ENCODE measurements around the gene IL10RB.

DNA sequence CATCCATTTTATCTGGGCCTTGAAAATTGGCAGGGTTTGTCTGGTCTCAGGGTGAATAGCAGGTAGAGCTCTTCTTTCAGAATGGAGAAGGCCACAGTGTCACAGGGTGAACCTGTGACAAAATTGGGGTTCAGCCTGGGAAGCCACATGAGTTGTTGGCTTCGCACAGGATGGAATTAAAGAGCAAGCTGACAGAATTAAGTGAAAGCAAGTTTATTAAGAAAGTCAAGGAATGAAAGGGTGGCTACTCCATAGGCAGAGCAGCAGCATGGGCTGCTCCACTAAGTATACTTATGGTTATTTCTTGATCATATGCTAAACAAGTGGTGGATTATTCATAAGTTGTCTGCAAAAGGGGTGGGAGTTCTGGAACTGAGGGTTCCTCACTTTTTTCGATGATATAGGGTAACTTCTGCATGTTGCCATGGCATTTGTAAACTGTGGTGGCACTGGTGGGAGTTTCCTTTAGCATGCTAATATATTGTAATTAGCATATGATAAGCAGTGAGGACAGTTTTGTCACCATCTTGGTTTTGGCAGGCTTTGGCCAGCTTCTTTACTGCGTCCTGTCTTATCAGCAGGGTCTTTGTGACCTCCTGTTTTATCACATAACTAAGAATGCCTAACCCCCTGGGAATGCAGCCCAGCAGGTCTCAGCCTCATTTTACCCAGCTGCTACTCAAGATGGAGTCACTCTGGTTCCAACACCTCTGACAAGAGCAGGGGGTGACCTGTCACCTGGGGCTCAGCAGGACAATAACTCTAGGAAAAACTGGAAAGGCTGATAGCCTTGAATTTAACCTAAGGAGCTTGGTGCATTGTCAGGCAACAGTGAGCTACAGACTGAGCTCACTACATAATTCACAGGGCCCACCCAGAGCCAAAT is 31.3 kb upstream of the IL10RB start:
- TF ChIP-seq, protein P1, sequence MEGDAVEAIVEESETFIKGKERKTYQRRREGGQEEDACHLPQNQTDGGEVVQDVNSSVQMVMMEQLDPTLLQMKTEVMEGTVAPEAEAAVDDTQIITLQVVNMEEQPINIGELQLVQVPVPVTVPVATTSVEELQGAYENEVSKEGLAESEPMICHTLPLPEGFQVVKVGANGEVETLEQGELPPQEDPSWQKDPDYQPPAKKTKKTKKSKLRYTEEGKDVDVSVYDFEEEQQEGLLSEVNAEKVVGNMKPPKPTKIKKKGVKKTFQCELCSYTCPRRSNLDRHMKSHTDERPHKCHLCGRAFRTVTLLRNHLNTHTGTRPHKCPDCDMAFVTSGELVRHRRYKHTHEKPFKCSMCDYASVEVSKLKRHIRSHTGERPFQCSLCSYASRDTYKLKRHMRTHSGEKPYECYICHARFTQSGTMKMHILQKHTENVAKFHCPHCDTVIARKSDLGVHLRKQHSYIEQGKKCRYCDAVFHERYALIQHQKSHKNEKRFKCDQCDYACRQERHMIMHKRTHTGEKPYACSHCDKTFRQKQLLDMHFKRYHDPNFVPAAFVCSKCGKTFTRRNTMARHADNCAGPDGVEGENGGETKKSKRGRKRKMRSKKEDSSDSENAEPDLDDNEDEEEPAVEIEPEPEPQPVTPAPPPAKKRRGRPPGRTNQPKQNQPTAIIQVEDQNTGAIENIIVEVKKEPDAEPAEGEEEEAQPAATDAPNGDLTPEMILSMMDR (IDR thresholded peaks at IDR 0.05) = no peak
- TF ChIP-seq POLR2A (IDR thresholded peaks at IDR 0.05) = no peak

Measured in esophagus squamous epithelium (tissue), 4 donors.